Gastrocnemius medialis (tissue), 4 donors: ENCODE results near the gene CTRB2.

Experiments
- POLR2A ChIP-seq, 2 donors: fragments of 450-650 bp; IDR thresholded peaks; one replicate each; pipeline ENCODE4 v1.6.1; 2017; ENCODE audit warnings: antibody characterized with exemption in 2 of 2, mild to moderate bottlenecking in 2 of 2, moderate library complexity in 2 of 2
- TF ChIP-seq, protein P1 (sequence below), 5 experiments: fragments of 450-650 bp in 3 of 5; fragments of 200-600 bp in 2 of 5; sonication (generic) in 2 of 5; IDR thresholded peaks in 4 of 5; conservative IDR thresholded peaks in 1 of 5; 1 replicate in 4 of 5; 2 replicates in 1 of 5; pipeline ENCODE4 v1.5.1; 2016 to 2019; ENCODE audit warnings: antibody characterized with exemption in 5 of 5, mild to moderate bottlenecking in 3 of 5, moderate library complexity in 3 of 5

- no peak for TF ChIP-seq POLR2A (IDR thresholded peaks at IDR 0.05)
- TF ChIP-seq, protein P1, sequence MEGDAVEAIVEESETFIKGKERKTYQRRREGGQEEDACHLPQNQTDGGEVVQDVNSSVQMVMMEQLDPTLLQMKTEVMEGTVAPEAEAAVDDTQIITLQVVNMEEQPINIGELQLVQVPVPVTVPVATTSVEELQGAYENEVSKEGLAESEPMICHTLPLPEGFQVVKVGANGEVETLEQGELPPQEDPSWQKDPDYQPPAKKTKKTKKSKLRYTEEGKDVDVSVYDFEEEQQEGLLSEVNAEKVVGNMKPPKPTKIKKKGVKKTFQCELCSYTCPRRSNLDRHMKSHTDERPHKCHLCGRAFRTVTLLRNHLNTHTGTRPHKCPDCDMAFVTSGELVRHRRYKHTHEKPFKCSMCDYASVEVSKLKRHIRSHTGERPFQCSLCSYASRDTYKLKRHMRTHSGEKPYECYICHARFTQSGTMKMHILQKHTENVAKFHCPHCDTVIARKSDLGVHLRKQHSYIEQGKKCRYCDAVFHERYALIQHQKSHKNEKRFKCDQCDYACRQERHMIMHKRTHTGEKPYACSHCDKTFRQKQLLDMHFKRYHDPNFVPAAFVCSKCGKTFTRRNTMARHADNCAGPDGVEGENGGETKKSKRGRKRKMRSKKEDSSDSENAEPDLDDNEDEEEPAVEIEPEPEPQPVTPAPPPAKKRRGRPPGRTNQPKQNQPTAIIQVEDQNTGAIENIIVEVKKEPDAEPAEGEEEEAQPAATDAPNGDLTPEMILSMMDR (IDR thresholded peaks at IDR 0.05 in 4 of 5, conservative IDR thresholded peaks at IDR 0.05 in 1 of 5) = no peak
Measured at GRCh38 chr16:75239542-75240122, 32.7 kb upstream of the CTRB2 start.
